K562 (cell line): ENCODE data around the gene RIPK4. TPM values are rescaled to one million over a fixed set of nuclear protein-coding genes. Genes with fewer than 3 reads are reported as not detected.

Experiments used
- ATAC-seq: fragments of 200-7000 bp; cut with Tn5 transposase; 3 replicates; pipeline ENCODE4 v1.9.1; 2020; ENCODE audit warnings: moderate library complexity
- BruUV-seq: library from RNA; stranded (reverse); fragments of 400-500 nt; replicated peaks from 2 replicates; lab custom pipeline; 2021; lab: Mats Ljungman, UMichigan
- CTCF ChIA-PET: fragments of 300-600 bp; formaldehyde crosslinking; extraction: SDS; loops from one replicate; lab custom pipeline; 2021; ENCODE audit warnings: low intra/inter-chr PET ratio; lab: Yijun Ruan, JAX
- POLR2A ChIA-PET: fragments of 300-600, 350-650 bp; sonication (Branson Sonifier 250); formaldehyde crosslinking; extraction: SDS; loops from one replicate; lab custom pipeline; 2021; ENCODE audit warnings: antibody characterized with exemption, inconsistent platforms; lab: Yijun Ruan, JAX
- DNase-seq, 4 experiments: peaks; one replicate each; pipeline versions ENCODE4 v3.0.0 to v3.0.0-alpha.2; 2011 to 2018; ENCODE audit warnings: low spot score in 3 of 4, mixed read lengths in 3 of 4; ENCODE audit errors: extremely low read depth in 1 of 4
- FAIRE-seq: peaks from 2 replicates; lab custom pipeline; 2011; peaks lifted over from hg19 to GRCh38; lab: Jason Lieb, UNC
- H2AFZ ChIP-seq: 2 replicates; pipeline ENCODE4 v1.6.0; 2011; ENCODE audit warnings: low read depth, low read length, control low read depth, inconsistent platforms
- H3K27ac ChIP-seq: fragments of 200-600 bp; 3 replicates; pipeline ENCODE4 v1.8.0; 2011; ENCODE audit warnings: low read depth, mild to moderate bottlenecking, control low read depth, inconsistent platforms, low read length, moderate library complexity, mixed read lengths; ENCODE audit errors: extremely low read depth
- H3K27me3 ChIP-seq, 2 experiments: fragments of 300-600 bp in 1 of 2; 2 replicates in 1 of 2; 3 replicates in 1 of 2; pipeline versions ENCODE4 v1.6.0 to v1.8.0; 2011; ENCODE audit warnings: inconsistent platforms in 2 of 2, low read length in 2 of 2, mild to moderate bottlenecking in 1 of 2, mixed read lengths in 1 of 2, moderate library complexity in 1 of 2; ENCODE audit not compliant: control insufficient read depth in 2 of 2, insufficient read depth in 2 of 2
- H3K36me3 ChIP-seq: fragments of 300-600 bp; 3 replicates; pipeline ENCODE4 v1.8.0; 2011; ENCODE audit warnings: mild to moderate bottlenecking, low read length, inconsistent platforms; ENCODE audit not compliant: control insufficient read depth, insufficient read depth
- H3K4me1 ChIP-seq, 2 experiments: fragments of 200-600 bp in 1 of 2; replicated peaks in 1 of 2; 2 replicates in 1 of 2; 3 replicates in 1 of 2; pipeline versions ENCODE4 v1.5.1 to v1.8.0; 2011; ENCODE audit warnings: inconsistent platforms in 2 of 2, low read length in 2 of 2, mild to moderate bottlenecking in 1 of 2, mixed read lengths in 1 of 2, moderate library complexity in 1 of 2; ENCODE audit not compliant: control insufficient read depth in 2 of 2, insufficient read depth in 2 of 2
- H3K4me2 ChIP-seq: 2 replicates; pipeline ENCODE4 v1.6.1; 2011; ENCODE audit warnings: low read length, control low read depth, inconsistent platforms, mixed read lengths; ENCODE audit not compliant: insufficient read depth
- H3K4me3 ChIP-seq: fragments of 200-600 bp; sonication (generic), shearing (Covaris generic); 2 replicates; pipeline ENCODE4 v1.5.1; 2016; ENCODE audit warnings: control low read depth, inconsistent platforms
- H3K79me2 ChIP-seq: fragments of 200-600 bp; 3 replicates; pipeline ENCODE4 v1.8.0; 2011; ENCODE audit warnings: low read length, inconsistent platforms; ENCODE audit not compliant: control insufficient read depth, insufficient read depth
- H3K9ac ChIP-seq, 2 experiments: 2 replicates each; pipeline versions ENCODE4 v1.6.0 to v1.6.1; 2011; ENCODE audit warnings: low read depth in 2 of 2, low read length in 2 of 2, control low read depth in 1 of 2, inconsistent platforms in 1 of 2, mild to moderate bottlenecking in 1 of 2, mixed read lengths in 1 of 2; ENCODE audit not compliant: insufficient read depth in 1 of 2
- H3K9me1 ChIP-seq: one replicate; pipeline ENCODE4 v1.6.0; 2011; ENCODE audit warnings: inconsistent platforms, mild to moderate bottlenecking, low read length, moderate library complexity; ENCODE audit not compliant: control insufficient read depth, insufficient read depth
- H3K9me3 ChIP-seq: replicated peaks from 2 replicates; pipeline ENCODE4 v1.5.1; 2011; ENCODE audit warnings: low read depth, low read length, inconsistent platforms; ENCODE audit not compliant: control insufficient read depth, insufficient read depth
- H4K20me1 ChIP-seq: replicated peaks from 2 replicates; pipeline ENCODE4 v1.6.1; 2011; ENCODE audit warnings: low read length, inconsistent platforms, mixed read lengths; ENCODE audit not compliant: control insufficient read depth, insufficient read depth
- GTF2E2 ChIP-seq: fragments of 200-800 bp; sonication (Bioruptor generic); IDR thresholded peaks from 2 replicates; pipeline ENCODE4 v1.6.1; 2016; ENCODE audit warnings: missing genetic modification characterization, missing compliant biosample characterization
- RBM34 ChIP-seq: fragments of 200-400 bp; formaldehyde crosslinking; IDR thresholded peaks from 2 replicates; pipeline ENCODE4 v1.6.1; 2018; ENCODE audit warnings: low read length, borderline replicate concordance; ENCODE audit not compliant: insufficient read depth
- ZNF146 ChIP-seq: IDR thresholded peaks from one replicate; pipeline ENCODE4 v1.6.1; 2018; ENCODE audit warnings: missing compliant biosample characterization; ENCODE audit not compliant: unreplicated experiment
- WGBS: fragments of 100-300 bp; shearing (Covaris generic); methylation state at CpG from one replicate; pipeline ENCODE4 v1.1.6; 2016; ENCODE audit warnings: low coverage, mixed read lengths; ENCODE audit not compliant: insufficient coverage; ENCODE audit errors: missing lambda C conversion rate; 5-methylcytosine and 5-hydroxymethylcytosine counted together
- in situ Hi-C: fragments of 300-500 bp; cut with MboI; formaldehyde crosslinking; loops from 4 replicates; pipeline ENCODE4 v1.15.0; 2018; ENCODE audit warnings: inconsistent platforms, mixed read lengths
- intact Hi-C: fragments of 100-400 bp; cut with micrococcal nuclease; formaldehyde crosslinking; loops from 2 replicates; pipeline ENCODE4 v1.14.2; 2022
- polyA plus RNA-seq, 8 experiments: library from polyadenylated mRNA; depleted of rRNA in 4 of 8; stranded (reverse) in 5 of 8; unstranded in 3 of 8; fragments of >200 nt; fragmentation: Nextera tagmentation in 2 of 8; fragmentation: Illumina TruSeq in 1 of 8; extraction: Ambion mirVana in 2 of 8; extraction: Trizol in 1 of 8; gene quantifications; 2 replicates each; pipeline versions ENCODE4 v1.2.1 to v1.2.3, GENCODE V29; 2011 to 2014; ENCODE audit warnings: inconsistent platforms in 1 of 8, missing spikeins in 1 of 8
- total RNA-seq, 7 experiments: library from RNA; depleted of rRNA in 6 of 7; stranded (reverse); fragments of >200 nt in 6 of 7; fragmentation: Illumina TruSeq in 2 of 7; extraction: Trizol in 2 of 7; gene quantifications; 2 replicates each; pipeline versions ENCODE4 v1.2.1 to v1.2.3, GENCODE V29; 2011 to 2021; ENCODE audit warnings: low replicate concordance in 1 of 7
- TF ChIP-seq, protein P1 (sequence below): fragments of 450-650 bp; formaldehyde crosslinking; IDR thresholded peaks from 2 replicates; pipeline ENCODE4 v1.4.0; 2020; ENCODE audit warnings: mild to moderate bottlenecking, moderate library complexity

RIPK4 gene
- total and polyA plus RNA-seq, 9 of the 15 experiments (the other 6 are each of a cell fraction or from before 2014, with no cell fraction given), result not detected

GRCh38 chr21:41726630-41726969 is 40.3 kb downstream of the RIPK4 start:
- Histone ChIP-seq H3K4me2 (no peak overlapping the region), H3K4me3 (no peak overlapping the region), H3K36me3 (no peaks in the 10 kb centered on the region), H4K20me1 (peaks cover 19% of the 10 kb centered on the region; the same call in 1 of the 2 replicates), H3K27me3 (peaks cover 63 to 75% of the 10 kb centered on the region in 2 experiments), H3K79me2 (no peaks in the 10 kb centered on the region), H3K9me1 (peaks cover 4% of the 10 kb centered on the region), H3K9me3 (no peaks in the 10 kb centered on the region), H3K4me1 (peaks cover 0 to 13% of the 10 kb centered on the region in 2 experiments; a peak in 2 of 5 replicates), H3K27ac (no peak overlapping the region), H2AFZ (no peak overlapping the region), H3K9ac (no peak overlapping the region)
- ATAC-seq (no peak; the same call in 2 of the 3 replicates), DNase-seq (no peak), FAIRE-seq (no peak)
- intact Hi-C loops (no loop called here), in situ Hi-C loops (no loop called here)
- CTCF ChIA-PET, result no interaction called here
- POLR2A ChIA-PET, result no interaction called here
- WGBS, result 6% methylated on average over 7 of the region's 9 CpGs
- no TSS peak for BruUV-seq
- TF ChIP-seq, protein P1, sequence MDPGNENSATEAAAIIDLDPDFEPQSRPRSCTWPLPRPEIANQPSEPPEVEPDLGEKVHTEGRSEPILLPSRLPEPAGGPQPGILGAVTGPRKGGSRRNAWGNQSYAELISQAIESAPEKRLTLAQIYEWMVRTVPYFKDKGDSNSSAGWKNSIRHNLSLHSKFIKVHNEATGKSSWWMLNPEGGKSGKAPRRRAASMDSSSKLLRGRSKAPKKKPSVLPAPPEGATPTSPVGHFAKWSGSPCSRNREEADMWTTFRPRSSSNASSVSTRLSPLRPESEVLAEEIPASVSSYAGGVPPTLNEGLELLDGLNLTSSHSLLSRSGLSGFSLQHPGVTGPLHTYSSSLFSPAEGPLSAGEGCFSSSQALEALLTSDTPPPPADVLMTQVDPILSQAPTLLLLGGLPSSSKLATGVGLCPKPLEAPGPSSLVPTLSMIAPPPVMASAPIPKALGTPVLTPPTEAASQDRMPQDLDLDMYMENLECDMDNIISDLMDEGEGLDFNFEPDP (CRISPR knock-in tag), result no peak
- TF ChIP-seq RBM34 (no peak), ZNF146 (CRISPR knock-in tag) (no peak), GTF2E2 (no peak)
